Measurements from ENCODE around the gene TRIM14.

GRCh38 chr9:98100456-98100855, 18.6 kb downstream of the TRIM14 start:
- TF ChIP-seq, protein P1, sequence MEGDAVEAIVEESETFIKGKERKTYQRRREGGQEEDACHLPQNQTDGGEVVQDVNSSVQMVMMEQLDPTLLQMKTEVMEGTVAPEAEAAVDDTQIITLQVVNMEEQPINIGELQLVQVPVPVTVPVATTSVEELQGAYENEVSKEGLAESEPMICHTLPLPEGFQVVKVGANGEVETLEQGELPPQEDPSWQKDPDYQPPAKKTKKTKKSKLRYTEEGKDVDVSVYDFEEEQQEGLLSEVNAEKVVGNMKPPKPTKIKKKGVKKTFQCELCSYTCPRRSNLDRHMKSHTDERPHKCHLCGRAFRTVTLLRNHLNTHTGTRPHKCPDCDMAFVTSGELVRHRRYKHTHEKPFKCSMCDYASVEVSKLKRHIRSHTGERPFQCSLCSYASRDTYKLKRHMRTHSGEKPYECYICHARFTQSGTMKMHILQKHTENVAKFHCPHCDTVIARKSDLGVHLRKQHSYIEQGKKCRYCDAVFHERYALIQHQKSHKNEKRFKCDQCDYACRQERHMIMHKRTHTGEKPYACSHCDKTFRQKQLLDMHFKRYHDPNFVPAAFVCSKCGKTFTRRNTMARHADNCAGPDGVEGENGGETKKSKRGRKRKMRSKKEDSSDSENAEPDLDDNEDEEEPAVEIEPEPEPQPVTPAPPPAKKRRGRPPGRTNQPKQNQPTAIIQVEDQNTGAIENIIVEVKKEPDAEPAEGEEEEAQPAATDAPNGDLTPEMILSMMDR (IDR thresholded peaks at IDR 0.05): no peak
- TF ChIP-seq POLR2A (IDR thresholded peaks at IDR 0.05): no peak

Data from esophagus squamous epithelium (tissue), 4 donors.